WI38 (cell line): Measurements from ENCODE around the gene FAM83D.
A peak's percentile ranks its signal among the peaks of the same experiment; 100 is the strongest.

Experiments
- H3K4me3 ChIP-seq: 2 replicates; pipeline ENCODE4 v1.5.1; 2011; ENCODE audit warnings: low read depth, mild to moderate bottlenecking, control low read depth, low read length
- CTCF ChIP-seq: IDR thresholded peaks from 2 replicates; pipeline ENCODE4 v1.5.1; 2012; ENCODE audit warnings: low read depth, mild to moderate bottlenecking, control low read depth, low read length

The FAM83D gene

GRCh38 chr20:38926934-38927616 is 858 bp downstream of the FAM83D start:
- H3K4me3 ChIP-seq, result peak overlapping the region; percentile 88
- TF ChIP-seq CTCF, result no peak

- H3K4me3 ChIP-seq, result peak overlapping the region; percentile 88
- no peak for TF ChIP-seq CTCF
These were observed 1.8 kb downstream of the FAM83D start for GRCh38 chr20:38927902-38928578.

GRCh38 chr20:38930242-38930569 is 4.0 kb downstream of the FAM83D start:
- H3K4me3 ChIP-seq, result no peak overlapping the region
- no peak for TF ChIP-seq CTCF

- TF ChIP-seq CTCF, result no peak
- H3K4me3 ChIP-seq, result no peak overlapping the region
These were observed 5.8 kb downstream of the FAM83D start for GRCh38 chr20:38931984-38932383.

GRCh38 chr20:38932457-38933120 is 6.4 kb downstream of the FAM83D start:
- TF ChIP-seq CTCF, result no peak
- H3K4me3 ChIP-seq, result no peak overlapping the region

- no peak for TF ChIP-seq CTCF
- H3K4me3 ChIP-seq, result no peak overlapping the region
These were observed 8.3 kb downstream of the FAM83D start for GRCh38 chr20:38934530-38934929.

GRCh38 chr20:38935285-38935684 is 9.1 kb downstream of the FAM83D start:
- no peak overlapping the region for H3K4me3 ChIP-seq
- TF ChIP-seq CTCF, result no peak
